RCC 7860 (cell line): ENCODE data around the gene TRAF4.
"Not testable (repeated sequence)": the region's sequence is repeated elsewhere in the genome, so short reads cannot be mapped to it uniquely, and the experiment has no call there.

Source experiments
- DNase-seq: peaks from one replicate; pipeline ENCODE4 v3.0.0-alpha.2; 2015; ENCODE audit warnings: low spot score
- FAIRE-seq: peaks from 2 replicates; lab custom pipeline; 2012; peaks lifted over from hg19 to GRCh38; lab: Jason Lieb, UNC

TRAF4 gene

GRCh38 chr17:28714281-28714680, 29.5 kb upstream of the TRAF4 start:
- no peak for FAIRE-seq
- DNase-seq: no peak

- DNase-seq (no peak), FAIRE-seq (no peak)
Observed at GRCh38 chr17:28715217-28715616, 28.6 kb upstream of the TRAF4 start.

GRCh38 chr17:28716740-28717577, 26.9 kb upstream of the TRAF4 start:
- FAIRE-seq (no peak), DNase-seq (peak; percentile 5)

GRCh38 chr17:28717578-28718332, 26.1 kb upstream of the TRAF4 start, which contains the start of gene RAB34:
Gene RAB34, minus strand, starts transcription at chr17:28717868. Its CDS starts 602 bp downstream, at chr17:28717266.
- no peak for FAIRE-seq
- peak; percentile 74 for DNase-seq

- DNase-seq (peak; percentile 8), FAIRE-seq (no peak)
Observed at GRCh38 chr17:28718333-28719020, 25.3 kb upstream of the TRAF4 start.

- FAIRE-seq: no peak
- DNase-seq: no peak
Observed at GRCh38 chr17:28719021-28719433, 24.8 kb upstream of the TRAF4 start.

- peak; percentile 8 for DNase-seq
Observed at GRCh38 chr17:28720247-28720996, 23.4 kb upstream of the TRAF4 start.

GRCh38 chr17:28720997-28721329, 22.8 kb upstream of the TRAF4 start:
- FAIRE-seq, DNase-seq: not testable (repeated sequence)

More at GRCh38 chr17:28720247-28720996, 23.4 kb upstream of the TRAF4 start:
- FAIRE-seq: no peak

- DNase-seq (no peak), FAIRE-seq (no peak)
Observed at GRCh38 chr17:28722417-28723158, 21.2 kb upstream of the TRAF4 start.

GRCh38 chr17:28723159-28723835, 20.5 kb upstream of the TRAF4 start:
- DNase-seq (no peak), FAIRE-seq (no peak)

- FAIRE-seq, DNase-seq: not testable (repeated sequence)
Observed at GRCh38 chr17:28723836-28724499, 19.8 kb upstream of the TRAF4 start.

GRCh38 chr17:28724500-28725165, 19.2 kb upstream of the TRAF4 start:
- no peak for FAIRE-seq
- no peak for DNase-seq

GRCh38 chr17:28725166-28725659, 18.6 kb upstream of the TRAF4 start:
- DNase-seq (peak; percentile 67), FAIRE-seq (no peak)

- DNase-seq (peak; percentile 84), FAIRE-seq (no peak)
Observed at GRCh38 chr17:28725660-28726225, 18.1 kb upstream of the TRAF4 start.

- DNase-seq: no peak
- no peak for FAIRE-seq
Observed at GRCh38 chr17:28726226-28726626, 17.6 kb upstream of the TRAF4 start, which contains the start of gene TLCD1. Gene TLCD1, minus strand, starts transcription at chr17:28726233. Its CDS starts 136 bp downstream, at chr17:28726097.

- FAIRE-seq (peak; percentile 77), DNase-seq (peak; percentile 96)
Observed at GRCh38 chr17:28726627-28727491, 17.0 kb upstream of the TRAF4 start.
